ENCODE data around the gene CD1D. TPM values are rescaled to one million over a fixed set of nuclear protein-coding genes. Genes with fewer than 3 reads are reported as not detected.

Gene CD1D
- total and polyA plus RNA-seq, 12 donors, result 1.1 to 5.6 (median 3.0) TPM

DNA sequence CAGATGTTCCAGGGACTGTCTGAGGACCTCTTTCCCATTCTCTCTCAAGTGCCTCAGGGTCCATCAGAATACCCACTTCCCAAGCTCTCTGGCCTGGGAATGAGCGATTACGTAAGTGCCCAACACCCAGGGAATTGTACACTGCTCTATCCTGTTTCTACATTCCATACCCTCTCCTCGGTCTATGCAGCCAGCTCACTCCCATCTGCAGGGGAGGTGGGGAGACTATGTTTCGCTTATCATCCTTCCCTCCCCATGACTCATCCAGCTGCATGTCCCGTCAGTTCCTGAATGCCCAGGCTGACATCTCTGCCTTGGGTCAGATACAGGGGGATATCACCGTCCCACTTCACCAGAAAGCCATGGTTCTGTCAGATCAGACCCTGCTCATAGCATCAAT, 34.5 kb upstream of the CD1D start:
- no peaks in the 10 kb centered on the region for H3K27me3 ChIP-seq
- DNase-seq, result peak in 4 of 7 donors; percentile 35 to 40 (median 38)
- no peak for TF ChIP-seq POLR2A (IDR thresholded peaks at IDR 0.05)
- TF ChIP-seq, protein P1, sequence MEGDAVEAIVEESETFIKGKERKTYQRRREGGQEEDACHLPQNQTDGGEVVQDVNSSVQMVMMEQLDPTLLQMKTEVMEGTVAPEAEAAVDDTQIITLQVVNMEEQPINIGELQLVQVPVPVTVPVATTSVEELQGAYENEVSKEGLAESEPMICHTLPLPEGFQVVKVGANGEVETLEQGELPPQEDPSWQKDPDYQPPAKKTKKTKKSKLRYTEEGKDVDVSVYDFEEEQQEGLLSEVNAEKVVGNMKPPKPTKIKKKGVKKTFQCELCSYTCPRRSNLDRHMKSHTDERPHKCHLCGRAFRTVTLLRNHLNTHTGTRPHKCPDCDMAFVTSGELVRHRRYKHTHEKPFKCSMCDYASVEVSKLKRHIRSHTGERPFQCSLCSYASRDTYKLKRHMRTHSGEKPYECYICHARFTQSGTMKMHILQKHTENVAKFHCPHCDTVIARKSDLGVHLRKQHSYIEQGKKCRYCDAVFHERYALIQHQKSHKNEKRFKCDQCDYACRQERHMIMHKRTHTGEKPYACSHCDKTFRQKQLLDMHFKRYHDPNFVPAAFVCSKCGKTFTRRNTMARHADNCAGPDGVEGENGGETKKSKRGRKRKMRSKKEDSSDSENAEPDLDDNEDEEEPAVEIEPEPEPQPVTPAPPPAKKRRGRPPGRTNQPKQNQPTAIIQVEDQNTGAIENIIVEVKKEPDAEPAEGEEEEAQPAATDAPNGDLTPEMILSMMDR (IDR thresholded peaks at IDR 0.05), result no peak
- peak overlapping the region in 3 of 5 donors; percentile 33 to 78 (median 73) for H3K27ac ChIP-seq
- WGBS, 4 donors, result 55 to 75% (median 62%) methylated on average over 6 of the region's 6 CpGs
- no peaks in the 10 kb centered on the region for H3K9me3 ChIP-seq (replicated peaks in 1 of 3)
- no peak overlapping the region for H3K4me3 ChIP-seq
- H3K36me3 ChIP-seq (replicated peaks in 1 of 2), result no peaks in the 10 kb centered on the region
- H3K4me1 ChIP-seq (replicated peaks in 1 of 2), result peaks cover 24 to 36% of the 10 kb centered on the region in 2 donors
- intact Hi-C loops (cut with DNase I), result no loop called here

DNA sequence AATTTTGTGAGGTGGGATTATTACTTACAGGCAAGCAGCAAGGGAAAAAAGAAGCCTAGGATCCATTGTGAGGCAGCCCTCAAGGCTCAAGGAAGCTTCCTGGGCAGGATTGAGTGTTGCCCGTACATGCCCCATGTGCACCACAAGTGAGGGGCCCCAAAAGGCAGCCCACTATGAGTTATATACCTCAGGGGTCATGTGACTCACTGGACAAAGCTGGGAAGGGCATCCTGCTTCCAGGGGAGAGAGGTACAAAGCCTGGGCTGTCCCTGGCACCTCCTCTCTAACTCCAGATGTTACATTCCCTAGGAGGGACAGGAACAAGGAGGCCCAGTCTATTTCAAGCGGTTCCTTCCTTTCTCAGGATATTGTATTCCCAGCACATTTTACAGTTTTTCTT, 34.0 kb upstream of the CD1D start:
- WGBS, 4 donors, result 69 to 86% (median 82%) methylated on average over 2 of the region's 2 CpGs
- Histone ChIP-seq H3K4me1 (replicated peaks in 1 of 2) (peaks cover 24 to 36% of the 10 kb centered on the region in 2 donors), H3K27me3 (no peaks in the 10 kb centered on the region), H3K4me3 (no peak overlapping the region), H3K36me3 (replicated peaks in 1 of 2) (no peaks in the 10 kb centered on the region), H3K27ac (peak overlapping the region in 1 of 5 donors; percentile 78), H3K9me3 (replicated peaks in 1 of 3) (no peaks in the 10 kb centered on the region)
- TF ChIP-seq, protein P1 (IDR thresholded peaks at IDR 0.05), result no peak
- no peak for TF ChIP-seq POLR2A (IDR thresholded peaks at IDR 0.05)
- intact Hi-C loops (cut with DNase I), result no loop called here
- DNase-seq, result no peak

DNA sequence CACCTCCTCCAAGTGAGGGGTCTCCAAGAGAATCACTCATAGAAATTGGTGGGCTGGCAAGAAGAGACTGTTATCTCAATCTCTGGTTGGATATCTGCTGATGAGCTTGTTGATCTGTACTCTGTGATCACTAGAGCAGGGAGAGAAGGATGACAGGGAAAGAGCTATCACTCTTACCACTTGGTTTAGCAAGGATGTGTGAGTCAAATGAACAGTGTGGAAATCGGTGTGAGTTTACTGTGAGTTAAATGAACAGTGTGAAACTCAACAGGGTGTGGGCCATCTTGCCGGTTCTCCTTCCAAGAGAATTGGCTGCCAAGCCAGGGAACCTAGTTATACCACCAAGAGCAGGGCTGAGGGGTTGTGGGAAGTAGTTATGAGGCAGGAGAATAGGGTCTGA, 33.3 kb upstream of the CD1D start:
- WGBS, 4 donors, result 51 to 62% (median 55%) methylated on average over 2 of the region's 2 CpGs
- H3K4me1 ChIP-seq (replicated peaks in 1 of 2), result peaks cover 24 to 36% of the 10 kb centered on the region in 2 donors
- TF ChIP-seq, protein P1 (IDR thresholded peaks at IDR 0.05), result no peak
- no peak for TF ChIP-seq POLR2A (IDR thresholded peaks at IDR 0.05)
- no peaks in the 10 kb centered on the region for H3K27me3 ChIP-seq
- no peak overlapping the region for H3K4me3 ChIP-seq
- no peaks in the 10 kb centered on the region for H3K36me3 ChIP-seq (replicated peaks in 1 of 2)
- intact Hi-C loops (cut with DNase I), result no loop called here
- DNase-seq, result no peak
- H3K9me3 ChIP-seq (replicated peaks in 1 of 3), result no peaks in the 10 kb centered on the region
- peak overlapping the region in 2 of 5 donors; percentile 4 to 78 for H3K27ac ChIP-seq

DNA sequence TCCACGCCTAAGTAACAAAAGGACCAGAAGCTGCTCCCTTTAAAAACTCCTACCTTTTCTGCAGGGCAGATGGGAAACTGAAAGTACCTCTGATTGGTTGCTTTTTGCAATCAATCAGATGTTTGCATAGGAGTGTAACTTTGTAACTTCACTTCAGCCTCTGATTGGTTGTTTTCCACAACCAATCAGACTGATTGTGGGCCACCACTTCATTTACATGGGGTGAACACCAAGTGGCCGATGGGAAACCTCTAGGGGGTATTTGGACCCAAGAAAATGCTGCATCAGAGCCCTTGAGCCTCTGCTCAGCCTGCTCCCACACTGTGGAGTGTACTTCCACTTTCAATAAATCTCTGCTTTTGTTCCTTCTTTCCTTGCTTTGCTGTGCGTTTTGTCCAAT, 32.8 kb upstream of the CD1D start:
- Histone ChIP-seq H3K4me3 (no peak overlapping the region), H3K27ac (peak overlapping the region in 2 of 5 donors; percentile 4 to 78), H3K4me1 (replicated peaks in 1 of 2) (peaks cover 24 to 36% of the 10 kb centered on the region in 2 donors), H3K36me3 (replicated peaks in 1 of 2) (no peaks in the 10 kb centered on the region), H3K9me3 (replicated peaks in 1 of 3) (no peaks in the 10 kb centered on the region), H3K27me3 (no peaks in the 10 kb centered on the region)
- DNase-seq, result peak in 2 of 7 donors; percentile 32 to 42
- TF ChIP-seq, protein P1 (IDR thresholded peaks at IDR 0.05), result no peak
- no peak for TF ChIP-seq POLR2A (IDR thresholded peaks at IDR 0.05)
- WGBS, 4 donors, result 74 to 86% (median 79%) methylated on average over 3 of the region's 3 CpGs
- intact Hi-C loops (cut with DNase I), result no loop called here
